ENCODE measurements around the gene PECR. TPM values are rescaled to one million over a fixed set of nuclear protein-coding genes. Genes with fewer than 3 reads are reported as not detected.

Gene PECR
- total RNA-seq, 1 donor from 2014 or later, result 1.8 TPM

- DNase-seq (ENCODE audit: low spot score), result no peak
- intact Hi-C loops (cut with DNase I), result no loop called here
Observed at GRCh38 chr2:216039918-216040317, 41.7 kb downstream of the PECR start.

GRCh38 chr2:216034065-216034464 lies 47.5 kb downstream of the PECR start:
- intact Hi-C loops (cut with DNase I), result no loop called here
- DNase-seq (ENCODE audit: low spot score), result no peak

GRCh38 chr2:216033403-216033802 lies 48.2 kb downstream of the PECR start:
- intact Hi-C loops (cut with DNase I), result no loop called here
- DNase-seq (ENCODE audit: low spot score), result no peak

- DNase-seq (ENCODE audit: low spot score), result no peak
- intact Hi-C loops (cut with DNase I), result no loop called here
Observed at GRCh38 chr2:216031960-216032689, 49.5 kb downstream of the PECR start.

- intact Hi-C loops (cut with DNase I), result no loop called here
- DNase-seq (ENCODE audit: low spot score), result no peak
Observed at GRCh38 chr2:216030216-216030615, 51.4 kb downstream of the PECR start.

GRCh38 chr2:216029416-216030129 lies 52.0 kb downstream of the PECR start:
- intact Hi-C loops (cut with DNase I), result no loop called here
- no peak for DNase-seq (ENCODE audit: low spot score)

GRCh38 chr2:216024779-216025336 lies 56.8 kb downstream of the PECR start:
- intact Hi-C loops (cut with DNase I), result no loop called here

GRCh38 chr2:216023055-216023648 lies 58.5 kb downstream of the PECR start:
- intact Hi-C loops (cut with DNase I), result no loop called here
- DNase-seq (ENCODE audit: low spot score), result no peak

More at GRCh38 chr2:216024779-216025336, 56.8 kb downstream of the PECR start:
- no peak for DNase-seq (ENCODE audit: low spot score)

- intact Hi-C loops (cut with DNase I), result no loop called here
- no peak for DNase-seq (ENCODE audit: low spot score)
Observed at GRCh38 chr2:216021768-216022565, 59.6 kb downstream of the PECR start.

- intact Hi-C loops (cut with DNase I), result no loop called here
Observed at GRCh38 chr2:216018709-216019108, 62.9 kb downstream of the PECR start.

GRCh38 chr2:216017365-216017764 lies 64.2 kb downstream of the PECR start:
- intact Hi-C loops (cut with DNase I), result no loop called here
- no peak for DNase-seq (ENCODE audit: low spot score)

More at GRCh38 chr2:216018709-216019108, 62.9 kb downstream of the PECR start:
- no peak for DNase-seq (ENCODE audit: low spot score)

- intact Hi-C loops (cut with DNase I), result no loop called here
- no peak for DNase-seq (ENCODE audit: low spot score)
Observed at GRCh38 chr2:216016581-216016980, 65.0 kb downstream of the PECR start.

- no peak for DNase-seq (ENCODE audit: low spot score)
- intact Hi-C loops (cut with DNase I), result no loop called here
Observed at GRCh38 chr2:216015722-216016464, 65.7 kb downstream of the PECR start.

- DNase-seq (ENCODE audit: low spot score), result no peak
- intact Hi-C loops (cut with DNase I), result no loop called here
Observed at GRCh38 chr2:216014986-216015385, 66.6 kb downstream of the PECR start.

- intact Hi-C loops (cut with DNase I), result no loop called here
- DNase-seq (ENCODE audit: low spot score), result no peak
Observed at GRCh38 chr2:216014006-216014405, 67.6 kb downstream of the PECR start.

- intact Hi-C loops (cut with DNase I), result no loop called here
- peak; percentile 80 for DNase-seq (ENCODE audit: low spot score)
Observed at GRCh38 chr2:216013080-216013909, 68.3 kb downstream of the PECR start, which contains the start of gene MREG. Gene MREG (minus strand): TSS chr2:216013551. CDS start chr2:216013327, 224 bp downstream.

GRCh38 chr2:216012830-216013079 lies 68.9 kb downstream of the PECR start:
- DNase-seq (ENCODE audit: low spot score), result no peak
- intact Hi-C loops (cut with DNase I), result no loop called here

- no peak for DNase-seq (ENCODE audit: low spot score)
- intact Hi-C loops (cut with DNase I), result no loop called here
Observed at GRCh38 chr2:216012133-216012829, 69.3 kb downstream of the PECR start.
